Loucy (cell line): ENCODE data around the gene NLGN2.

Experiments used
- H2AFZ ChIP-seq: fragments of 200-600 bp; sonication (generic); 2 replicates; pipeline ENCODE4 v1.6.0; 2016; ENCODE audit warnings: antibody characterized with exemption, mild to moderate bottlenecking, low read length, moderate library complexity
- H3F3A ChIP-seq: fragments of 200-600 bp; 2 replicates; pipeline ENCODE4 v1.6.0; 2016; ENCODE audit warnings: antibody characterized with exemption, low read depth, mild to moderate bottlenecking
- H3K27me3 ChIP-seq: fragments of 200-600 bp; sonication (generic); 2 replicates; pipeline ENCODE4 v1.6.1; 2014; ENCODE audit warnings: low read length, mild to moderate bottlenecking; ENCODE audit not compliant: insufficient read depth, poor library complexity, severe bottlenecking
- H3K36me3 ChIP-seq: fragments of 200-600 bp; sonication (generic); 2 replicates; pipeline ENCODE4 v1.6.1; 2016; ENCODE audit warnings: low read length; ENCODE audit not compliant: insufficient read depth
- H3K4me1 ChIP-seq: fragments of 200-600 bp; sonication (generic); 2 replicates; pipeline ENCODE4 v1.5.1; 2014; ENCODE audit warnings: low read length, mild to moderate bottlenecking; ENCODE audit not compliant: insufficient read depth, poor library complexity, severe bottlenecking
- H3K4me2 ChIP-seq: fragments of 200-600 bp; sonication (generic); 2 replicates; pipeline ENCODE4 v1.6.0; 2014; ENCODE audit warnings: antibody characterized with exemption, low read length, low read depth, mild to moderate bottlenecking; ENCODE audit not compliant: poor library complexity, severe bottlenecking
- H3K4me3 ChIP-seq: fragments of 200-600 bp; sonication (generic); 2 replicates; pipeline ENCODE4 v1.5.1; 2014; ENCODE audit warnings: low read length, mild to moderate bottlenecking, mixed read lengths; ENCODE audit not compliant: poor library complexity, severe bottlenecking
- H3K79me2 ChIP-seq: fragments of 200-600 bp; sonication (generic); 2 replicates; pipeline ENCODE4 v1.6.1; 2014; ENCODE audit warnings: low read length; ENCODE audit not compliant: insufficient read depth
- H3K9ac ChIP-seq: fragments of 200-600 bp; sonication (generic); 2 replicates; pipeline ENCODE4 v1.6.0; 2014; ENCODE audit warnings: mild to moderate bottlenecking, low read depth, low read length, moderate library complexity; ENCODE audit not compliant: poor library complexity, severe bottlenecking
- H3K9me2 ChIP-seq: fragments of 200-600 bp; sonication (generic); replicated peaks from 2 replicates; pipeline ENCODE4 v1.6.1; 2016; ENCODE audit warnings: low read depth, low read length, mixed read lengths
- H3K9me3 ChIP-seq: fragments of 200-600 bp; sonication (generic); 2 replicates; pipeline ENCODE4 v1.6.1; 2014; ENCODE audit warnings: mild to moderate bottlenecking, antibody characterized with exemption, low read length, low read depth; ENCODE audit not compliant: insufficient read depth
- H4K20me1 ChIP-seq: fragments of 200-600 bp; sonication (generic); 2 replicates; pipeline ENCODE4 v1.6.0; 2014; ENCODE audit warnings: antibody characterized with exemption, low read length, mild to moderate bottlenecking; ENCODE audit not compliant: insufficient read depth, poor library complexity, severe bottlenecking
- EZH2phosphoT487 ChIP-seq: fragments of 200-600 bp; IDR thresholded peaks from 2 replicates; pipeline ENCODE4 v1.6.1; 2018; ENCODE audit warnings: antibody characterized with exemption, mild to moderate bottlenecking, moderate library complexity, borderline replicate concordance
- TF ChIP-seq, protein P1 (sequence below): fragments of 200-600 bp; sonication (generic); conservative IDR thresholded peaks from 2 replicates; pipeline ENCODE4 v1.5.1; 2014; ENCODE audit warnings: mild to moderate bottlenecking, antibody characterized with exemption, low read length

Gene NLGN2

DNA sequence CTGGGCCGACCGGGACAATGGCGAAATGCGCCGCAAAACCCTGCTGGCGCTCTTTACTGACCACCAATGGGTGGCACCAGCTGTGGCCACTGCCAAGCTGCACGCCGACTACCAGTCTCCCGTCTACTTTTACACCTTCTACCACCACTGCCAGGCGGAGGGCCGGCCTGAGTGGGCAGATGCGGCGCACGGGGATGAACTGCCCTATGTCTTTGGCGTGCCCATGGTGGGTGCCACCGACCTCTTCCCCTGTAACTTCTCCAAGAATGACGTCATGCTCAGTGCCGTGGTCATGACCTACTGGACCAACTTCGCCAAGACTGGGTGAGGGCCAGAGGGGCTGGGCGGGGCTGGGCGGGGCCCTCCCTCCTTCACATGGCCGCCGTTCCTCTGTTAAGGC, 8.1 kb downstream of the NLGN2 start:
- no peak overlapping the region for H3K4me2 ChIP-seq
- H3K9ac ChIP-seq = no peak overlapping the region
- no peaks in the 10 kb centered on the region for H3K36me3 ChIP-seq
- no peaks in the 10 kb centered on the region for H3K27me3 ChIP-seq
- no peak for TF ChIP-seq EZH2phosphoT487
- TF ChIP-seq, protein P1, sequence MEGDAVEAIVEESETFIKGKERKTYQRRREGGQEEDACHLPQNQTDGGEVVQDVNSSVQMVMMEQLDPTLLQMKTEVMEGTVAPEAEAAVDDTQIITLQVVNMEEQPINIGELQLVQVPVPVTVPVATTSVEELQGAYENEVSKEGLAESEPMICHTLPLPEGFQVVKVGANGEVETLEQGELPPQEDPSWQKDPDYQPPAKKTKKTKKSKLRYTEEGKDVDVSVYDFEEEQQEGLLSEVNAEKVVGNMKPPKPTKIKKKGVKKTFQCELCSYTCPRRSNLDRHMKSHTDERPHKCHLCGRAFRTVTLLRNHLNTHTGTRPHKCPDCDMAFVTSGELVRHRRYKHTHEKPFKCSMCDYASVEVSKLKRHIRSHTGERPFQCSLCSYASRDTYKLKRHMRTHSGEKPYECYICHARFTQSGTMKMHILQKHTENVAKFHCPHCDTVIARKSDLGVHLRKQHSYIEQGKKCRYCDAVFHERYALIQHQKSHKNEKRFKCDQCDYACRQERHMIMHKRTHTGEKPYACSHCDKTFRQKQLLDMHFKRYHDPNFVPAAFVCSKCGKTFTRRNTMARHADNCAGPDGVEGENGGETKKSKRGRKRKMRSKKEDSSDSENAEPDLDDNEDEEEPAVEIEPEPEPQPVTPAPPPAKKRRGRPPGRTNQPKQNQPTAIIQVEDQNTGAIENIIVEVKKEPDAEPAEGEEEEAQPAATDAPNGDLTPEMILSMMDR = no peak
- no peaks in the 10 kb centered on the region for H3K9me3 ChIP-seq
- no peaks in the 10 kb centered on the region for H3K4me1 ChIP-seq
- H2AFZ ChIP-seq = no peak overlapping the region
- no peaks in the 10 kb centered on the region for H3K79me2 ChIP-seq
- H3K9me2 ChIP-seq = no peaks in the 10 kb centered on the region
- H4K20me1 ChIP-seq = no peaks in the 10 kb centered on the region
- H3F3A ChIP-seq = no peaks in the 10 kb centered on the region
- no peak overlapping the region for H3K4me3 ChIP-seq

DNA sequence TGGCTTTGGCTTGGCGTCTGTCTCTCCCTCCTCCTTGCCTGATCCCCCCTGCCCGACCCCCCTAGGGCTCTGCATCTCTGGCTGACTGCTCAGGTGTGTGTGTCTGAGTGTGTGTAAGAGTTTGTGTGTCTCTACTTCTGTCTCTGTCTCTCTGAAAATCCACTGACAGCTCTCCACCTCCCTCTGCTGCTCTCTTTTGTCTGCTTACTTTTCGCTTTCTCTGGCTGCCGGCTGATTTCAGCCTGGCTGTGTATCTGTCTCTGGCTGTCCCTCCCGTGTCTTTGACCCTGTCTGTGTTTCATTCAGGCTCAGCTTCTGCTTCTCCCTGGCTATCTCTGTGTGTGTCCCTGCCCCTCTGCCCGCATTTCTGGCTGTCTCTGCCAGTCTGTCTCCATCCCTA, 8.7 kb downstream of the NLGN2 start:
- H3K4me1 ChIP-seq = no peaks in the 10 kb centered on the region
- H3K4me2 ChIP-seq = no peak overlapping the region
- H3F3A ChIP-seq = no peaks in the 10 kb centered on the region
- no peaks in the 10 kb centered on the region for H3K79me2 ChIP-seq
- H3K4me3 ChIP-seq = no peak overlapping the region
- H4K20me1 ChIP-seq = no peaks in the 10 kb centered on the region
- H3K9me2 ChIP-seq = no peaks in the 10 kb centered on the region
- H3K27me3 ChIP-seq = no peaks in the 10 kb centered on the region
- H3K36me3 ChIP-seq = no peaks in the 10 kb centered on the region
- no peaks in the 10 kb centered on the region for H3K9me3 ChIP-seq
- no peak overlapping the region for H3K9ac ChIP-seq
- H2AFZ ChIP-seq = no peak overlapping the region
- TF ChIP-seq, protein P1 = no peak
- TF ChIP-seq EZH2phosphoT487 = no peak

DNA sequence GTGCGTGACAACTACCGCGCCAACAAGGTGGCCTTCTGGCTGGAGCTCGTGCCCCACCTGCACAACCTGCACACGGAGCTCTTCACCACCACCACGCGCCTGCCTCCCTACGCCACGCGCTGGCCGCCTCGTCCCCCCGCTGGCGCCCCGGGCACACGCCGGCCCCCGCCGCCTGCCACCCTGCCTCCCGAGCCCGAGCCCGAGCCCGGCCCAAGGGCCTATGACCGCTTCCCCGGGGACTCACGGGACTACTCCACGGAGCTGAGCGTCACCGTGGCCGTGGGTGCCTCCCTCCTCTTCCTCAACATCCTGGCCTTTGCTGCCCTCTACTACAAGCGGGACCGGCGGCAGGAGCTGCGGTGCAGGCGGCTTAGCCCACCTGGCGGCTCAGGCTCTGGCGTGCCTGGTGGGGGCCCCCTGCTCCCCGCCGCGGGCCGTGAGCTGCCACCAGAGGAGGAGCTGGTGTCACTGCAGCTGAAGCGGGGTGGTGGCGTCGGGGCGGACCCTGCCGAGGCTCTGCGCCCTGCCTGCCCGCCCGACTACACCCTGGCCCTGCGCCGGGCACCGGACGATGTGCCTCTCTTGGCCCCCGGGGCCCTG, 9.5 kb downstream of the NLGN2 start:
- Histone ChIP-seq H3K27me3 (no peaks in the 10 kb centered on the region), H3K9ac (no peak overlapping the region)

More for the DNA sequence above, 9.5 kb downstream of the NLGN2 start:
- Histone ChIP-seq H3K9me2 (no peaks in the 10 kb centered on the region), H3F3A (no peaks in the 10 kb centered on the region), H3K4me1 (no peaks in the 10 kb centered on the region), H3K79me2 (no peaks in the 10 kb centered on the region), H4K20me1 (no peaks in the 10 kb centered on the region), H3K4me3 (no peak overlapping the region), H3K36me3 (no peaks in the 10 kb centered on the region), H2AFZ (no peak overlapping the region), H3K9me3 (no peaks in the 10 kb centered on the region), H3K4me2 (no peak overlapping the region)
- TF ChIP-seq, protein P1 = no peak
- no peak for TF ChIP-seq EZH2phosphoT487
